AG10803 (cell line): ENCODE measurements around the gene GMCL2.

Experiments
- DNase-seq: peaks from one replicate; pipeline ENCODE4 v3.0.0; 2010; ENCODE audit warnings: low read depth
- H3K4me3 ChIP-seq: 2 replicates; pipeline ENCODE4 v1.5.1; 2011; ENCODE audit warnings: mild to moderate bottlenecking, low read length, control low read depth
- TF ChIP-seq, protein P1 (sequence below): conservative IDR thresholded peaks from 2 replicates; pipeline ENCODE4 v1.5.1; 2011; ENCODE audit warnings: mild to moderate bottlenecking, low read length, control low read depth, inconsistent platforms

The GMCL2 gene

DNA sequence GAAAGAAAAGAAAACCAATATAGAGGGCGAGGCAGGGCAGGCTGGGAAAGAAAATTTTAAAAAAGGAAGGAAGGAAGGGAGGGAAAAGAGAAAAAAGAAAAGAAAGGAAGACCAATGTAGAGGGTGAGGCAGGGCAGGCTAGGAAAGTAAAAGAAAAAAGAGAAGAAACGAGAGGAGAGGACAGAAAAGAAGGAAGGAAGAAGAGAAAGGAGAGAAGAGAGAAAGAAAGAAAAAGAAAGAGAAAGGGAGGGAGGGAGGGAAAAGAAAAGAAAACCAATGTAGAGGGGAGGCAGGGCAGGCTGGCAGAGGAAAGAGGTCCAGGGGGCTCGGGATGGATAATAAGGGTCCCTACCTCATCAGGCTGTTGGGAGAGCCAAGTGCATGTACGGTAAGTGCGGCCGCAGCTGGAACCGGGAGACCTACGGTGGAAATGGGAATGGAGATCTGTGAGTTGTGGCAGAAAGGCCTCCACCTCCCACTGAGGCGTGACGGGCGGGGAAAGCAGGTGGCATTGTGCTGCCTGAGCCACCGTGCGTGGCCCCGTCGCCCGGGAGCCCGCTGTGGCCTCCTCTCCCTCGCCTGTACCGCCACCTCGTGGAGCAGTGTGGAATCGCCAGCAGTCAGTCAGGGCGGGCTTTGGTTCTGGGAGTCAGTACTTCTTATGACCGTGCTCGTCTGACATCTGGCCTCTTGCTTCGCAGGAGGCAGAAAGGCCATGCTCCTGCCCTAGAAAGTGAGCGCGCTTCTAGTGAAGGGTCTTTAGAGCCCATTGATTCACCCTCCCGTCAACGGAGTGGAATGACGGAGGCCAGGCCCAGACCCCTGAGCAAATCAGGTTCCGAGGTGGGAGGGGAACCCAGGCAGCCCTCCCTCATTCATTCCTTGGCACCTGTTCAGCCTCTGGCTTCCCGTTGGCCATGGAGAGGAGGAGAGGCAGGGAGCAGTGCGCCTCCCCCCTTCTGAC is 23.1 kb downstream of the GMCL2 start:
- DNase-seq, result peak; percentile 58
- H3K4me3 ChIP-seq, result peak overlapping the region; percentile 35; the same call in 1 of the 2 replicates
- TF ChIP-seq, protein P1, sequence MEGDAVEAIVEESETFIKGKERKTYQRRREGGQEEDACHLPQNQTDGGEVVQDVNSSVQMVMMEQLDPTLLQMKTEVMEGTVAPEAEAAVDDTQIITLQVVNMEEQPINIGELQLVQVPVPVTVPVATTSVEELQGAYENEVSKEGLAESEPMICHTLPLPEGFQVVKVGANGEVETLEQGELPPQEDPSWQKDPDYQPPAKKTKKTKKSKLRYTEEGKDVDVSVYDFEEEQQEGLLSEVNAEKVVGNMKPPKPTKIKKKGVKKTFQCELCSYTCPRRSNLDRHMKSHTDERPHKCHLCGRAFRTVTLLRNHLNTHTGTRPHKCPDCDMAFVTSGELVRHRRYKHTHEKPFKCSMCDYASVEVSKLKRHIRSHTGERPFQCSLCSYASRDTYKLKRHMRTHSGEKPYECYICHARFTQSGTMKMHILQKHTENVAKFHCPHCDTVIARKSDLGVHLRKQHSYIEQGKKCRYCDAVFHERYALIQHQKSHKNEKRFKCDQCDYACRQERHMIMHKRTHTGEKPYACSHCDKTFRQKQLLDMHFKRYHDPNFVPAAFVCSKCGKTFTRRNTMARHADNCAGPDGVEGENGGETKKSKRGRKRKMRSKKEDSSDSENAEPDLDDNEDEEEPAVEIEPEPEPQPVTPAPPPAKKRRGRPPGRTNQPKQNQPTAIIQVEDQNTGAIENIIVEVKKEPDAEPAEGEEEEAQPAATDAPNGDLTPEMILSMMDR, result peak; percentile 97

DNA sequence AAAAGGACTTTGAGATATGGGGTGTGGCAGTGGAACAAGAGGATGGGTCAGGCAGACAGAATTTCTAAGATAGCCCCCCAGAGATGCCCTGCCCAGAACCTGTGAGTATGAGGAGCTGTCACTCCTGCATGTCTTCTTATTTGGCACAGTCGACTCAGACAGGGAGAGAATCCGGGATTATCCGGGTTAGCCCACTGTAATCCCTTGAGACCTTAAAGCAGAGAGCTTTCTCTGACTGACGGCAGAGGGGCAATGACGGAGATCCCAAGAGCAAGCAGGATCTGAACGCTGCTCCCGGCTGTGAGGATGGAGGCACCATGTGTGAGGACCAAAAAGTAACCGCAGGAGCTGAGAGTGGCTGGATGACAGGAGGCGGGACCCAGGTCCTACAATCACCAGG is 24.7 kb downstream of the GMCL2 start:
- no peak overlapping the region for H3K4me3 ChIP-seq
- DNase-seq, result no peak
- TF ChIP-seq, protein P1, result no peak

- DNase-seq, result no peak
- TF ChIP-seq, protein P1, result no peak
- no peak overlapping the region for H3K4me3 ChIP-seq
Measured at GRCh38 chr5:178160176-178160575, 27.0 kb downstream of the GMCL2 start.

GRCh38 chr5:178155065-178155464 is 32.1 kb downstream of the GMCL2 start:
- TF ChIP-seq, protein P1, result no peak

GRCh38 chr5:178153530-178154340 is 33.4 kb downstream of the GMCL2 start, which contains the start of gene NHP2:
TSS of gene NHP2 (minus strand) at chr5:178153885. CDS start at chr5:178153817, 68 bp downstream.
- DNase-seq, result peak; percentile 98
- H3K4me3 ChIP-seq, result peak within 1 kb of the TSS; percentile 84
- TF ChIP-seq, protein P1, result no peak

More at GRCh38 chr5:178155065-178155464, 32.1 kb downstream of the GMCL2 start:
- no peak for DNase-seq
- no peak overlapping the region for H3K4me3 ChIP-seq

DNA sequence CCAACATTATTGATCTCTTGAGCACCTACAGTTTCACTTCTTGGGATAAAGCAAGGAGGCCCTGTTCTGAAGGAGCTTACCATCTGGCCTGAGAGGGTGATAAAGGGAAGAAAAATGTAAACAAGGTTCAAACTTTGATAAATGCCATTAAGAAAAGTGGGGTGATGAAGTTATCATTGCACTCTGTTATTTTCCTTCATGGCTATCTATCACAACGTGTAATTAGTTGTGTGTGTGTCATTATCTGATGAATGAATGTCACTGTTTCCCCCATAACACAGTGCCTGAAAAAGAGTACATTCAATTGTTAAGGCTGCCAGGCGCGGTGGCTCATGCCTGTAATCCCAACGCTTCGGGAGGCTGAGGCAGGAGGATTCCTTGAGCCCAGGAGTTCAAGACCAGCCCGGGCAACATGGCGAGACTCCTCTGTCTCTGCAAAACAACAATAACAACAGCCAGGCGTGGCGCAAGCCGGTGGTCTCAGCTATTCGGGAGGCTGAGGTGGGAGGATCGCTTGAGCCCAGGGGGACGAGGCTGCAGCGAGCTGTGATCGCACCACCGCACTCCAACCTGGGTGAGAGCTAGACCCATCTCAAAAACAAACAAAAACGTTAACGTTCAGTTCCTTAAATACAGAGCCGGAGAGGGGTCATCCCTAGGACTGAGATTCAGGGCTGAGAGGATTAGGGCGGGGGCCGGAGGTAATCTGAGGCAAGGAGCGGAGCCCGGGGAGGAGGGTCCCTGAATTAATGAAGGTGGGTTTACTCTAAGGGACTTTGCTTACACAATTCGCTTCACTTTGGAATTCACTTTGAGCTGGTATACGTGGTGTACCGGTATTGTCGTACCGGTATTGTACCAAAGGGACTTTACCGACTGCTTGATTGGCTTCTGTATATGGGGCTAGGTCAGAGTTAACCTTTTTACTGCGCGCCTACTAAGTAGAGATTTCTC is 34.4 kb downstream of the GMCL2 start:
- DNase-seq, result no peak
- TF ChIP-seq, protein P1, result no peak
- H3K4me3 ChIP-seq, result peak overlapping the region; percentile 84
